ENCODE data around the gene ATP5F1E.
A peak's percentile ranks its signal among the peaks of the same experiment; 100 is the strongest.
"Not testable (repeated sequence)": the region's sequence is repeated elsewhere in the genome, so short reads cannot be mapped to it uniquely, and the experiment has no call there.

The ATP5F1E gene

GRCh38 chr20:59042151-59042795, 10.1 kb upstream of the ATP5F1E start, which contains the start of gene PRELID3B:
TSS of gene PRELID3B (minus strand) at chr20:59042786. CDS start at chr20:59042730, 56 bp downstream.
- POLR2A ChIA-PET (ENCODE audit: low non-redundant PET): interaction anchor here (0.6 to 1.5 kb wide), 5 partner anchors 10 to 141 kb away, joined by 3 to 7 read pairs (median 3); partner anchors contain the start of gene ATP5F1E
- peak; percentile 65 for DNase-seq (ENCODE audit: low spot score)
- no peak for TF ChIP-seq CTCF (conservative IDR thresholded peaks at IDR 0.05; ENCODE audit: low read depth)
- CTCF ChIA-PET: interaction anchor here (0.6 kb wide), 1 partner anchor 138 kb away, joined by 3 read pairs; no protein-coding TSS in a partner anchor
- H3K27ac ChIP-seq: peak within 1 kb of the TSS; percentile 72

- H3K27ac ChIP-seq; DNase-seq (ENCODE audit: low spot score); CTCF ChIA-PET: not testable (repeated sequence)
- POLR2A ChIA-PET (ENCODE audit: low non-redundant PET): interaction anchor here (0.7 to 1.5 kb wide), 2 partner anchors 9 to 33 kb away, joined by 3 read pairs; partner anchors contain the start of gene ATP5F1E
These were observed 9.4 kb upstream of the ATP5F1E start for GRCh38 chr20:59041487-59041886.

- POLR2A ChIA-PET (ENCODE audit: low non-redundant PET): interaction anchor here (0.7 to 1.5 kb wide), 2 partner anchors 8 to 12 kb away, joined by 3 read pairs; partner anchors contain the start of gene ATP5F1E
- no peak for TF ChIP-seq CTCF (conservative IDR thresholded peaks at IDR 0.05; ENCODE audit: low read depth)
- CTCF ChIA-PET: interaction anchor here (0.6 to 0.7 kb wide), 2 partner anchors 32 to 464 kb away, joined by 3 read pairs; no protein-coding TSS in a partner anchor
- H3K27ac ChIP-seq: no peak overlapping the region
- DNase-seq (ENCODE audit: low spot score): no peak
These were observed 8.5 kb upstream of the ATP5F1E start for GRCh38 chr20:59040667-59041066.

GRCh38 chr20:59039233-59039632, 7.1 kb upstream of the ATP5F1E start:
- no peak for DNase-seq (ENCODE audit: low spot score)
- TF ChIP-seq CTCF (conservative IDR thresholded peaks at IDR 0.05; ENCODE audit: low read depth): no peak
- no peak overlapping the region for H3K27ac ChIP-seq
- CTCF ChIA-PET: no interaction called here
- POLR2A ChIA-PET (ENCODE audit: low non-redundant PET): no interaction called here

GRCh38 chr20:59037386-59037785, 5.3 kb upstream of the ATP5F1E start:
- no peak for TF ChIP-seq CTCF (conservative IDR thresholded peaks at IDR 0.05; ENCODE audit: low read depth)
- CTCF ChIA-PET: interaction anchor here (0.6 kb wide), 1 partner anchor 184 kb away, joined by 3 read pairs; no protein-coding TSS in a partner anchor
- H3K27ac ChIP-seq: no peak overlapping the region
- POLR2A ChIA-PET (ENCODE audit: low non-redundant PET): no interaction called here
- no peak for DNase-seq (ENCODE audit: low spot score)

- DNase-seq (ENCODE audit: low spot score): no peak
- CTCF ChIA-PET: no interaction called here
- TF ChIP-seq CTCF (conservative IDR thresholded peaks at IDR 0.05; ENCODE audit: low read depth): no peak
- POLR2A ChIA-PET (ENCODE audit: low non-redundant PET): no interaction called here
- H3K27ac ChIP-seq: no peak overlapping the region
These were observed 3.2 kb upstream of the ATP5F1E start for GRCh38 chr20:59035381-59035780.

GRCh38 chr20:59033616-59034165, 1.6 kb upstream of the ATP5F1E start:
- ChIA-PET CTCF (interaction anchor here (0.5 to 0.7 kb wide), 4 partner anchors 11 to 486 kb away, joined by 3 read pairs; no protein-coding TSS in a partner anchor), POLR2A (ENCODE audit: low non-redundant PET) (no interaction called here)
- H3K27ac ChIP-seq: no peak overlapping the region

More at GRCh38 chr20:59033616-59034165, 1.6 kb upstream of the ATP5F1E start:
- no peak for TF ChIP-seq CTCF (conservative IDR thresholded peaks at IDR 0.05; ENCODE audit: low read depth)
- DNase-seq (ENCODE audit: low spot score): no peak

Data from RWPE1 (cell line).